ENCODE data around the gene CACNA1H.

Gene CACNA1H

DNA sequence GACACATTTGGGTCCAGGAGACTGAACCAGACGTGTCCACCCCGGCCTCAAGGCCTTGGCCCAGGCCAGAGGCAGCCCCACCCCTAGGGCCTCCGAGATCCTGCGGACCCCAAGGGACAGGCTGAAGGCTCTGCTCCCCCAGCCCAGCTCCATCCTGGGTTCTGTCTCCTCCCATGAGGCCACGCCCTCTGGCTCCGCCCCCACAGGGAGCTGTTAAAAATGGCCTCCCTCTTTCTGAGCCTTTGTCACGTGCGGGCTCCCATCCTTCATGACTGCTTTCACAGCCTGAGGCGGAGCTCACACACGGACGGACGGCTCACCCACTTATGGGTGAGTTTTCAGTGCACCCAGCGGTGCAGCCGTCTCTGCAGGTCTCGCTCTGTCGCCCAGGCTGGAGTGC lies 6.5 kb upstream of the CACNA1H start:
- DNase-seq = no peak
- H3K9me3 Mint-ChIP-seq = peaks cover 7 to 8% of the 10 kb centered on the region in 2 donors
- H3K27ac Mint-ChIP-seq = no peak overlapping the region
- peaks cover 2% of the 10 kb centered on the region for H3K27me3 Mint-ChIP-seq
- ATAC-seq = no peak
- H3K4me1 Mint-ChIP-seq = peaks cover 7% of the 10 kb centered on the region
- no peak overlapping the region for H3K4me3 Mint-ChIP-seq

DNA sequence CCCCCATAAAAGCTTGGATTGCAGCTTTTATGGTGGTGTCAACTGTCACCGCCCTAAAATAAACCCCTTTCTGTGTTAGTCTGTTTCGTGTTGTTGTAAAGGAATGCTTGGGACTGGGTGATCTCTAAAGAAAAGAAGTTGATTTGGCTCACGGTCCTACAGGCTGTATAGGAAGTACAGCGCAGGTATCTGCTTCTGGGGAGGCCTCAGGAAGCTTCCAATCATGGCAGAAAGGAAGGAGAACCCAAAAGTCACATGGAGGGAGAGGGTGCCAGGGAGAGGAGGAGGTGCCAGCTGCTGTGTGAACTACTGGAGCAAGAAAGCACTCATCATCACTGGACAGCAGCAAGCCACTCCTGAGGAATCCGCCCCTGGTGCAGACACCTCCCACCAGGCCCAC lies 5.9 kb upstream of the CACNA1H start:
- Mint-ChIP-seq H3K9me3 (peaks cover 7 to 8% of the 10 kb centered on the region in 2 donors), H3K27ac (no peak overlapping the region), H3K4me3 (no peak overlapping the region), H3K27me3 (peaks cover 9% of the 10 kb centered on the region), H3K4me1 (peaks cover 7% of the 10 kb centered on the region)
- ATAC-seq (no peak), DNase-seq (no peak)

DNA sequence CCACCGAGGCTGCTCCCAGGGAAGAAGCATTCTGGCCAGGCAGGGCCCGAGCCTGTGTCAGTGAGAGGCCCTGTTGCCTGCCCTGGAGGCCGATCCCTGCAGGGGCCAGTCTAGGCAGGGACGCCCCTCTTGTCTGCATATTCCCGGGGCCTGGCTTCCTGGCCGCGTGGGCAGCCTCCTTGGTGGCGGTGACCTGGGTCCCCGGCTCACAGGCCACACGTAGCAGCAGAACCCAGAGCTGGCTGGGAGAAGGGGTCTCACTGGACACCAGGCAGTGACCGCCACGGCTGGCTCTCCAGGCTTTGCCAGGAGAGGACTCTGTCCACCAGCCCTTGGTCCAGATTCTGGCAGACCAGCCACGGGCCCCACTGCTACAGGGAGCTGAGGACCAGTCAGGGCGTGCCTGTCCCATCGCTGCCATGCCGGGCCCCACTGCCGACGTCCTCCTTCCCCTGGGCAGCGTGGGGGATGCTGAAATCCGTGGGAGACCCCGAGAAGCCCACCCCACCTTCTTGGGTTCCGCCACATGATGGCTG lies 3.7 kb upstream of the CACNA1H start:
- DNase-seq = no peak
- H3K4me1 Mint-ChIP-seq = peaks cover 4% of the 10 kb centered on the region
- no peak overlapping the region for H3K4me3 Mint-ChIP-seq
- no peak for ATAC-seq
- H3K27ac Mint-ChIP-seq = no peak overlapping the region
- peaks cover 11% of the 10 kb centered on the region for H3K27me3 Mint-ChIP-seq
- H3K9me3 Mint-ChIP-seq = peaks cover 7 to 8% of the 10 kb centered on the region in 2 donors

DNA sequence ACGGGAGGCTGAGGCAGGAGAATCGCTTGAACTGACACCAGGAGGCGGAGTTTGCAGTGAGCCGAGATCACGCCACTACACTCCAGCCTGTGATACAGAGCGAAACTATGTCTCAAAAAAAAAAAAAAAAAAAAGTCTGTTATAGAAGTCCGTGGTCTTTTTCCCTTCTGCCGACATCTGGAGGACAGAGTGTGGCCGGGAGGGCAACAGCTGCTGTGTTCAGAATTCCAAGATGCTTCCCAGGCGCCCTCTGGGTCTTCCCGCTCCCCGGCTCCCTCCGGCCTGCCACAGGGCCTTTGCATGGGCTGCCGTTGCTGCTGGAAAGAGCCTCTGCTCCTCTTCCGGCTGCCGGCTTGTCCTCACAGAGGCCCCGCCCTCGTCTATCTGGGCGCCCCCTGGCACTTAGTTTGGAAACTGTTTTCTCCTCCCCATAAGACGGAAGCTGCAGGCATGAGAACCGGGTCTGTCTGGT lies 2.4 kb upstream of the CACNA1H start:
- H3K4me1 Mint-ChIP-seq = peaks cover 4% of the 10 kb centered on the region
- no peak for ATAC-seq
- no peak overlapping the region for H3K4me3 Mint-ChIP-seq
- no peak overlapping the region for H3K27ac Mint-ChIP-seq
- peaks cover 7 to 8% of the 10 kb centered on the region in 2 donors for H3K9me3 Mint-ChIP-seq
- H3K27me3 Mint-ChIP-seq = peaks cover 25% of the 10 kb centered on the region
- DNase-seq = peak; percentile 20 to 22

DNA sequence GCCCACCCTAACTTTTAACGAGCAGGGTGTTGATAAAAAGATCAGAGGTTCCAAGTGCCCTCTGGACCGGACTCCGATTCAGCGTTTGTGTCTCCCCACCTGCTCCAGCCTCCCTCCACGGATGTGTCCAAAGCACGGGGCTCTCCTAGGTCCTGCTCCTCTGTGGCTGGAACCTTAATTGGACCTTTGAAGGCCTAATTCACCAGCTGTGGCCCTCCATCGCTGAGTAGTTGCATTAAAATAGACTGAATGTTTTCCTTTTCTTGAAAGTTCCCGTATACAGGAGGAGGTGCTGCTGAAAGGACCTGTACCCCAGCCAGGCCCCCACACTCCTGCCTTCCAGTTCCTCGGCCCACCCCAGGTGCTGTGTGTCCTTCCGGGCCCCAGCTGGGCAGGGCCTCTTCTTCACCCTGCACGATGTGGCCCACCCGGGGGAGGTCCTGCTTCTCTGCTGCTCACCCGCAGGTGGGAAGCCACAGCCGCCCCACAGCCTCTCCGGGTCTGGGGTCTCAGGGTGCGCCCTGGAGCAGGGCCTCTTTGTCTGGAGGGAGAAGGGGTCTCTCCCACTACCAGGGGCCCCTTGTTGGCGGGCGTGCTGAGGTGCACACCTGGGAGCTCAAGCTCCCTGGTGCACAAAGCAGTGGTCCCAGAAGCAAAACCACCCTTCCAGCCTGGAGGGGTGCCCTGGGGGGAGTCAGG lies 1.3 kb upstream of the CACNA1H start:
- DNase-seq = no peak
- H3K9me3 Mint-ChIP-seq = peaks cover 7 to 8% of the 10 kb centered on the region in 2 donors
- no peak for ATAC-seq
- H3K4me1 Mint-ChIP-seq = peaks cover 4% of the 10 kb centered on the region
- H3K4me3 Mint-ChIP-seq = peak overlapping the region in 1 of 2 donors; percentile 80
- no peak overlapping the region for H3K27ac Mint-ChIP-seq
- peaks cover 35% of the 10 kb centered on the region for H3K27me3 Mint-ChIP-seq

DNA sequence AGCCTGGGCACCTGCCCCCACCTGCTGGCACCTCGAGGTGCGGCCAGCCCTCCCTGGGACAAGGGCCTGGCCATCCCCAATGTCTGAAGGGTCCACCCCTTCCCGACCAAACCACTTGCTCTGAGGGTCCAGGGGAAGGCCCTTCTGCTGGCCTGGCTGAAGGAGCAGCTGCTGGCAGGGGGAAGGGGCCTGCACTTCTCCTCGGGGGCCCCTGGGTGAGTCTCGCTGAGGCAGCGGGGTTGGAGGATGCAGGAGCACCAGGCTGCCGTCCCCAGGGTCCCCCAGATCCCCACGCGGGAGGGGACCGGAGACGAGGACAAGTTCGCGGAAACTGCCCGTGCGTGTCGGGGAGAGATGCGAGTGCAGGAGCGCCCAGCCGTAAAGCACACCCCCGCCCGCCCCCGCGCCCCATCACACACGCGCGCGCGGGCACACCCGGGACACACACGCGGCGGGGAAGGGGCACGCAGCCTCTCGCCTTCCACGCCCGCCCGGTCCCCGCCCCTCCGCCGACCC lies 725 bp upstream of the CACNA1H start:
- Mint-ChIP-seq H3K4me1 (peaks cover 4% of the 10 kb centered on the region), H3K9me3 (peaks cover 2 to 3% of the 10 kb centered on the region in 2 donors), H3K27ac (no peak overlapping the region), H3K27me3 (peaks cover 39% of the 10 kb centered on the region), H3K4me3 (peak overlapping the region; percentile 45 to 80)
- peak; percentile 26 for ATAC-seq
- DNase-seq = peak; percentile 24 to 42

DNA sequence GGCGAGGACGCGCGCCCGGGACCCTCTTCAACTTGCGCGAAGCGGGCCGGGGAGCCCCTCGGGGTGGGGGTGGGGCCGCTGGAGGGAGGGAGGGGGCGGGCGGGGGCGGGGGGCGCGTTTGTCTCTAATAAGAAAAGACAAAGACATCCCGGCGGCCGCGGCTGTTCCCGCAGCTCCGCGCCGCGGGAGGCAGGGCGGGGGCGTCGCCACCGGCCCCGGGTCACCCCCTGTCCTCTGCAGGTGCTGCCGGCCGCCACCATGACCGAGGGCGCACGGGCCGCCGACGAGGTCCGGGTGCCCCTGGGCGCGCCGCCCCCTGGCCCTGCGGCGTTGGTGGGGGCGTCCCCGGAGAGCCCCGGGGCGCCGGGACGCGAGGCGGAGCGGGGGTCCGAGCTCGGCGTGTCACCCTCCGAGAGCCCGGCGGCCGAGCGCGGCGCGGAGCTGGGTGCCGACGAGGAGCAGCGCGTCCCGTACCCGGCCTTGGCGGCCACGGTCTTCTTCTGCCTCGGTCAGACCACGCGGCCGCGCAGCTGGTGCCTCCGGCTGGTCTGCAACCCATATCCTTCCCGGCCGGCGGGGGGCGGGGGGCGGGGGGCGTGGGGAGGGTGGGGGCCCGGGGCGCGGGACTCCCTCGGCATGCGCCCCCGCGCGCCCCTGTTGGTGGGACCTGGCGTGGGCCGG lies 714 bp downstream of the CACNA1H start:
- peak overlapping the region in 1 of 2 donors; percentile 24 for H3K4me3 Mint-ChIP-seq
- no peaks in the 10 kb centered on the region for H3K9me3 Mint-ChIP-seq
- peaks cover 39% of the 10 kb centered on the region for H3K27me3 Mint-ChIP-seq
- DNase-seq (no peak), ATAC-seq (no peak)
- no peak overlapping the region for H3K27ac Mint-ChIP-seq
- H3K4me1 Mint-ChIP-seq = peaks cover 4% of the 10 kb centered on the region

DNA sequence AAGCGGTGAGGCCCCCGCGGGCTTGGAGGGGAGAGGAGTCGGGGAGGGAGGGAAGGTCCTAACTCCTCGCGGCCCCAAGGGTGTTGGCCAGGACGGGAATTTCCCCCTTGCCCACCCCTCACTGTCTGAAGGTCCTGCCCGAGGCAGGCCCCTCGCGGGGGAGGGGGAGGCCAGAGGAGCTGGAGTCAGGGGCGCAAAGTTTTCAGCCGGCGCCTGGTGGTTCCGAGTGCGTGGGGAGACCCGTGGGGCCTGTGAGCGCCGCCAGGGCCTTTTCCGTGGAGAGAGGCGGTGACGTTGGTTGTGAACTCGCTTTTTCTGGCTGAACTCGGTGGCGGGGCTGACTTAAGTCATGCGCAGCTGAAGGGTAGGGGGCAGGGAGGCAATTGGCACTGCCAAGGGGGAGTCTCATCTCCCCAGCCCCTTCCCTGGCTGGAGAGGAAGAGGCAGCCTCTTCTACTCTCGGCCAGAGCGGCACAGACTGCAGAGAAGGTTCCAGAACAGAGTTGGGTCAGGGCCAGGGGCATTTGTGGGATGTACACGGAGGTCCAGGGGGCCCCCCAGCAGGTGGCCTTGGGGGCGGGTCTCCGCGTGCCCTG lies 1.5 kb downstream of the CACNA1H start:
- H3K4me3 Mint-ChIP-seq = no peak overlapping the region
- ATAC-seq = no peak

DNA sequence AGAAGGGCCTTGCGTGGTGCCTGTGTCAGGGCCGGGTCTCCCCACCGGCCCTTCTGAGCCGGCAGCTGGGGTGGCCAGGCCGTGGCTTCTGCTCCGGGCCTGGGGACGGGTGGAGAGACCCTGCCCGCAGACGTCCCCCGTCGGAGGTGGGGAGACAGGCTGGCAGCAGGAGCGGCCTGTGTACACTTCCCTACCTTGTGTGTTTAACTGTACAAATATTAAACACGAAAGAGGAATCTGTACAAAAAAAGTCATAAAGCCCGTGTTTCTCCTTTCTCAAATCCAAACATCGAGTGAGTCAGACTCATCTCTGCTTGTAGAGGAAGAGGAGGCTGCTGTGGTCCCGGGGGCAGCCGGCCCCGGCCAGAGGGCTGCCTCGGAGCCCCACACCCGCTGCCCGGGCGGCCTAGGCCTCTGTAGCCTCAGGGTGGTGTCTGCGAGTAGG lies 2.0 kb downstream of the CACNA1H start:
- ATAC-seq (no peak), DNase-seq (no peak)
- H3K27ac Mint-ChIP-seq = no peak overlapping the region
- H3K4me1 Mint-ChIP-seq = peaks cover 4% of the 10 kb centered on the region
- H3K4me3 Mint-ChIP-seq = no peak overlapping the region
- H3K9me3 Mint-ChIP-seq = no peaks in the 10 kb centered on the region
- peaks cover 50% of the 10 kb centered on the region for H3K27me3 Mint-ChIP-seq

More for the DNA sequence above, 1.5 kb downstream of the CACNA1H start:
- no peaks in the 10 kb centered on the region for H3K9me3 Mint-ChIP-seq
- DNase-seq = no peak
- H3K27ac Mint-ChIP-seq = no peak overlapping the region
- peaks cover 4% of the 10 kb centered on the region for H3K4me1 Mint-ChIP-seq
- H3K27me3 Mint-ChIP-seq = peaks cover 45% of the 10 kb centered on the region

DNA sequence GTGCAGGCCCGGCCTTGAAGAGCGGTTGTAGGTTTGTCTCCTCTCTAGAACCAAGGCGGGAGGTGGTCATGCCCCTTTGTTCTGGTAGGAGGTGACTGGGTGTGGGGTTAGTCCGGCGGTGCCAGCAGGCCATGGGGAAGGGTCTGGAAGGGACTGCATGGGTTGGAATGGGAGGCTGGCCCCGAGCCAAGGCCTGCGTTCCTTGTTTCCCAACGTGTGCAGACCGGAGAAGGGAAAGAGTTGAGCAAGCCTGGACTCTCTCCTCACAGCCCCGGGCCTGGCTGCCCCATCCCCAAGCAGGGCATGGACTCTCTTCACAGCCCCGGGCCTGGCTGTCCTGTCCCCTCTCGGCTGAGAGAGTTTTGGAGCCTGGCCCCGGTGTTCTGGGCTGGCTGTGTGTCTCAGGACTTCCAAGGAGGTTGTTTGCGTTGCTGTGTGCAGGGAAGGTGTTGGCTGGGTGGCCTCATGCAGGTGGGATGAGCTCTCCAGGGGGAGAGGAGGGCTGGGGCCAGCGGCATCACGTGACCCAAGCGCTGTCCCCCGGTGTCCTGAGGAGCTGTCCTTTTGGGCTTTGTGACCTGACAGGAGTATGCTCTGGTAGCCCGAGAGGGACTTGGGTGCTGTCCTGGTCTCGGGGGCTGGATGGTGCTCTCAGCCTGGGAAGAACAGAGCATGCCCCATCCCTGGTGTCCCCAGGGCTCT lies 2.6 kb downstream of the CACNA1H start:
- Mint-ChIP-seq H3K27me3 (peaks cover 56% of the 10 kb centered on the region), H3K27ac (no peak overlapping the region), H3K9me3 (no peaks in the 10 kb centered on the region), H3K4me1 (peaks cover 4% of the 10 kb centered on the region), H3K4me3 (no peak overlapping the region)
- DNase-seq (no peak), ATAC-seq (no peak)

DNA sequence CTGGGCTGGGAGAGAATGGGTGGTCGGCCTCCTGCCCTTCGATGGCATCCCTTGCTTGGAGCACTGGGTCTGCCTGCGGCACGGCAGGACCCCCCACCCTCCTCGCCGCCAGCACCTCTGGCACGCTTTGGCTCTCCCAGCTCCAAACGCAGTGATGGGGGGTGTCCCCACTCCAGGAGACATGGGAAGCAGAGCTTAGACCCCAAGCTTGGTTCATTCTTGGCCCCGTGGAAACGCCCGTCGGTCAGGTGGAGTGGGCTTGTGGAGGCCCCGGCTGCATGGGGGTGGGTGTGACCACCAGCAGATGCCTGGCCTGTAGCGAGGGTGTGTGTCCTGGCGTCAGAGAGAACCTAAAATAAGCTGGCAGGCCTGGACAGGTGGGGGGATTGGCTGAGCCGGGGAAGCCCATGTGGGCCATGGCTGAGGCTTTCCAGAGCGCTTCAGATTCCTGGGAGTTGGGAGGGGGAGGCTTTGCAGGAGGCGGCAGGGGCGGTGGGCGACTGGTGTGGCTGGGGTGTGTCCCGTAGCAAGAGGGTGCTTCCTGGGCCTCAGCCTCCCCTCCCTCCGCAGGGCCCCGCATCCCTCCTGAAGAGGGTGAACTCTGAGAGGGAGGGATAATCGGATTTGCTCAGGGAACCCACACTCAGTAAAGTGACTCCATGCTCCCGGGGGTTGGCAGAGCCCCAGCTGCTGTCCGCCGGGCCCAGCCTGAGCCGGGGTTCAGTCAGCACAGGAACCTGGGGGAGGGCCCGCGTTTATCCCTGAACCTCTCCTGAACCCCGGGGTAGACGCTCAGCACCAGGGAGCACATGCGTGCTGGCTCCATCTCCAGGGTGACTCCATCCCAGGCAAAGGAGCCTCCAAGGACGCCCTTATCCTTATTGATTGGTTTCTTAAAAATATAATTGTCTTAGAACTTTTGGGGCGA lies 3.4 kb downstream of the CACNA1H start:
- Mint-ChIP-seq H3K27ac (no peak overlapping the region), H3K9me3 (no peaks in the 10 kb centered on the region), H3K4me3 (no peak overlapping the region), H3K4me1 (peaks cover 4% of the 10 kb centered on the region), H3K27me3 (peaks cover 55% of the 10 kb centered on the region)
- ATAC-seq = no peak
- no peak for DNase-seq

DNA sequence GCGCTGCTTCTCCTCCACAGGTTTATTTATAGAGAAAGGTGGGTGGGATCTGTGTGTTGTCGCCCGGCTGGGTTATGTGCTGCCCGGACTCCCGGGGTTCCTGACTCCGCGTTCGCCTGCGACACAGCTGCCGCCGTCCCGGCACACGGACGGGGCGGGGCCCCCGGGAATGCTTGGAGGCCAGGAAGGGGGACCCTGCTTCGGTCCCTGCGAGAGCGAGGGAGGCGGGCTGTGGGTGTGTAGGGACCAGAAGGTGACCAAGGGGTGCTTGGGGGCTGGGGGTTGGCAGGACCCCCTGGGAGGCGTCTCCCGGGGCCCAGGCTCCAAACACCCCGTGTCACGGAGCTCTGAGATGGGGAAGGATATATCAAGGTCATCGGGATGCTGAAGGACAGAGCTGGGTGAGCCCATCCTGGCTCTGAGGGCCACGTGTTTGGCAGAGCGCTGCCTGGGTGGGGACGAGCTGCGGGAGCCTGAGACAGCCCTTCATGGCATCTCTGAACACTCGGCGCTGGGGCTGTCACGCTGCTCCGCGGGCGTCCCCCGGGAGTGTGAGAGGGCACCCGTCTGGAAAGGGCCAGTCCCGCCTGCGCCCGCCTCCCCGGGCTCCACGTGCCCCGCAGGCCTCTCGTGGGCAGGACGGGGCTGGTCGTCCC lies 4.2 kb downstream of the CACNA1H start:
- Mint-ChIP-seq H3K9me3 (no peaks in the 10 kb centered on the region), H3K4me1 (no peaks in the 10 kb centered on the region), H3K27ac (no peak overlapping the region), H3K4me3 (no peak overlapping the region), H3K27me3 (peaks cover 47% of the 10 kb centered on the region)
- no peak for DNase-seq
- no peak for ATAC-seq

DNA sequence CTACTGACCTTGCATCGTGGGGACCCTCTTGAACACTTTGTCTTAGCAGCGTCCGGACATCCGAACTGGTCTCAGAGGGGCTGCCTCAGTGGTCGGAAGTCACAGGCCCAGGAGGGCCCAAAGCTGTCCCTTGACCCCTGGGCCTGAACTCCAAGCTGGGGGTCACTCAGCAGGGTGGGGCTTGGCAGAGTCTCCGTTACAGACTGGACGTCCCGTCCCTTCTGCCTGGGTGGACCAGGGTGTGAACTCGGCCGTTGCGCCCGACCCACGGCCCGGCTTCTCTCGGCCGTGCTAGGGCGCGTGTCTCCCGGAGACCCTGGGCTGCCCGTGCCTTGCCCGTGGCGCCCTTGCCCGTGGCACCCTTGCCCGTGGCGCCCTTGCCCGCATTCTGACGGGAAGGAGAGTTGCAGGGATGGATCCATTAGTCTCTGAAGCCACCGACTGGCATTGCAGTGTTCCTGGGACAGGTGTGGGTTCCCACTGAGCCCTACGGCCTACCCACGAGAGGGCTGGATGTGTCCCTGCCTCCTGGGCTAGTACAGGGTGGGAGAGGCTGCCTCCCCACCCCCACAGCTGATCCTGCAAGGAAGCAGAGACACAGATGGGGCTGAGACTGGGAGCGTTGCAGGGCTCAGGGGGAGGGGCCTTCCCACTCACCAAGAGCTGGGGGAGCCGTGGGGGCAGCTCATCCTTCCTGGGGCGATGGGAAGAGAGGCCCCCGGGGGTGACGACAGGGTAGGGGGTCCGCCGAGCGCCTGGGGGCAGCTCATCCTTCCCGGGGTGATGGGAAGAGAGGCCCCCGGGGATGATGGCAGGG lies 4.9 kb downstream of the CACNA1H start:
- Mint-ChIP-seq H3K27ac (no peak overlapping the region), H3K27me3 (peaks cover 47% of the 10 kb centered on the region), H3K9me3 (no peaks in the 10 kb centered on the region), H3K4me3 (no peak overlapping the region), H3K4me1 (no peaks in the 10 kb centered on the region)
- ATAC-seq (no peak), DNase-seq (no peak)

Data from stimulated activated naive CD8-positive, alpha-beta T cell treated with anti-CD3 and anti-CD28 coated beads, Interleukin-15, amount 100 ng/mL, for 72 hours (primary cell).